ENCODE measurements around the gene KCNMB2. TPM values are rescaled to one million over a fixed set of nuclear protein-coding genes. Genes with fewer than 3 reads are reported as not detected.
"Not testable (repeated sequence)": the region's sequence is repeated elsewhere in the genome, so short reads cannot be mapped to it uniquely, and the experiment has no call there.

Gene KCNMB2
- total RNA-seq, 4 donors from 2014 or later, result not detected

DNA sequence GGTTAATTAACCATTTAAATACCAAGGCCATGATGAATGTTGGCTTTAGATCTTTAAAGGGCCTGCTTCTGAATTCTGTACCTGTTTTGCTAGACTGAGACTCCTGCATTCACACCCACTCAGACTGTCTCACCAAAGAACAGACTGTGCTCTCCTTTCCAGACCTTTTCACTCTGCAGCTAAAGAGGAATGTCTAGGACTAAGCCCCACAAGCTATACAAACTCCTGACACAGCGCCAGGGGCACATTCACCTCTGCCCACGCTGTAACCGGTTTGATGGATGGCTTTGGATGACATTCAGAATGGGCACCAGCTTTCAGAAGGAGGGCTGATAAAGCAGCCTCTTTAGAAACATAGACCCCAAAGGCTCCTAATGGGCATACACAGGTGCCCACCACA lies 200.1 kb downstream of the KCNMB2 start:
- no peaks in the 10 kb centered on the region for H3K9me3 ChIP-seq
- intact Hi-C loops (cut with DNase I; ENCODE audit: low total_unique reads), result no loop called here
- no peak overlapping the region for H3K27ac ChIP-seq
- H3K4me1 ChIP-seq, result no peaks in the 10 kb centered on the region
- in situ Hi-C loops (cut with MboI; ENCODE audit: low sequenced_read_pairs in 4 of 4), result no loop called here
- no peaks in the 10 kb centered on the region for H3K27me3 ChIP-seq
- no peak for ATAC-seq
- no peaks in the 10 kb centered on the region for H3K36me3 ChIP-seq
- TF ChIP-seq, protein P1, sequence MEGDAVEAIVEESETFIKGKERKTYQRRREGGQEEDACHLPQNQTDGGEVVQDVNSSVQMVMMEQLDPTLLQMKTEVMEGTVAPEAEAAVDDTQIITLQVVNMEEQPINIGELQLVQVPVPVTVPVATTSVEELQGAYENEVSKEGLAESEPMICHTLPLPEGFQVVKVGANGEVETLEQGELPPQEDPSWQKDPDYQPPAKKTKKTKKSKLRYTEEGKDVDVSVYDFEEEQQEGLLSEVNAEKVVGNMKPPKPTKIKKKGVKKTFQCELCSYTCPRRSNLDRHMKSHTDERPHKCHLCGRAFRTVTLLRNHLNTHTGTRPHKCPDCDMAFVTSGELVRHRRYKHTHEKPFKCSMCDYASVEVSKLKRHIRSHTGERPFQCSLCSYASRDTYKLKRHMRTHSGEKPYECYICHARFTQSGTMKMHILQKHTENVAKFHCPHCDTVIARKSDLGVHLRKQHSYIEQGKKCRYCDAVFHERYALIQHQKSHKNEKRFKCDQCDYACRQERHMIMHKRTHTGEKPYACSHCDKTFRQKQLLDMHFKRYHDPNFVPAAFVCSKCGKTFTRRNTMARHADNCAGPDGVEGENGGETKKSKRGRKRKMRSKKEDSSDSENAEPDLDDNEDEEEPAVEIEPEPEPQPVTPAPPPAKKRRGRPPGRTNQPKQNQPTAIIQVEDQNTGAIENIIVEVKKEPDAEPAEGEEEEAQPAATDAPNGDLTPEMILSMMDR (IDR thresholded peaks at IDR 0.05 in 4 of 5, conservative IDR thresholded peaks at IDR 0.05 in 1 of 5), result no peak
- no peak for TF ChIP-seq POLR2A (IDR thresholded peaks at IDR 0.05)
- DNase-seq, result no peak
- no peak overlapping the region for H3K4me3 ChIP-seq

DNA sequence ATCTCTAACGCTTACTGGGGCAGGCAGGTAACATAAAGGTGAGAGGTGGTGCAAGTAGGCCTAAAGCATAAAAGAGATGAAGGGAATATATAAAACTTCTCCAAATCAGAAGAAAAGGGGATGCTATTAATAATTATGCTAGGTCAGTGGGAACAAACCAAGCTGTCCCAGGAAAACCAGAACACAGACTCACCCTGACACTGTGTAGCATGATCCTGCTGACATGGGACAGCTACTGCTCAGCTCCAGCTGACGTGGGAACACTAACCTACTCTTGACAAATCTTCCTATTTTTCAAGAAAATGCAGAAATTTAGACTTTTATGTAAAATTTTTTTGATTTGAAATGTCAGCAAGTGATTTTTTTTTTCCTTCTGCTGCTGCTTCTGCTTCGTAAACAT lies 203.5 kb downstream of the KCNMB2 start:
- H3K4me3 ChIP-seq, result no peak overlapping the region
- intact Hi-C loops (cut with DNase I; ENCODE audit: low total_unique reads), result no loop called here
- H3K36me3 ChIP-seq, result no peaks in the 10 kb centered on the region
- no peak for DNase-seq
- no peaks in the 10 kb centered on the region for H3K27me3 ChIP-seq
- ATAC-seq, result no peak
- TF ChIP-seq POLR2A (IDR thresholded peaks at IDR 0.05), result no peak
- TF ChIP-seq, protein P1 (IDR thresholded peaks at IDR 0.05 in 4 of 5, conservative IDR thresholded peaks at IDR 0.05 in 1 of 5), result no peak
- in situ Hi-C loops (cut with MboI; ENCODE audit: low sequenced_read_pairs in 4 of 4), result no loop called here
- no peaks in the 10 kb centered on the region for H3K9me3 ChIP-seq
- H3K27ac ChIP-seq, result no peak overlapping the region
- H3K4me1 ChIP-seq, result no peaks in the 10 kb centered on the region

DNA sequence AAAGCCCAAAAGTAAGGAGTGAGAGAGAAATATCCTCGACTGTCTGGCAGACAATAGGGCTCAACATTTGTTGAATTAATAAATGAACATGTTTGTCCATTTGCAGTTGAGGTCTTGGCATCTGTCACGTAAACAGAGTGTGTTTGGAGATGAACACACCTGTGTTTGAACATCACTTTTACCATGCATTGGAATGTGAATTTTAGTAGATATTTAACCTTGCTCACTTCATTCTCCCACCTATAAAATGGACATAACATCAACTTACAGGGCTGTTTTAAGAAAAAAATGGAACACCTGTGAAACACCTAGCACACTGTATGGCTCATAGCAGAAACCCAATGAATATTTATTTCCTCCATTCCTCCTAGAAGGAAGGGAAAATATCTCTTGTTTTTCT lies 204.8 kb downstream of the KCNMB2 start:
- Histone ChIP-seq H3K27ac (no peak overlapping the region), H3K36me3 (no peaks in the 10 kb centered on the region), H3K27me3 (no peaks in the 10 kb centered on the region), H3K9me3 (no peaks in the 10 kb centered on the region), H3K4me3 (no peak overlapping the region), H3K4me1 (no peaks in the 10 kb centered on the region)
- ATAC-seq, result no peak
- no peak for TF ChIP-seq POLR2A (IDR thresholded peaks at IDR 0.05)
- TF ChIP-seq, protein P1 (IDR thresholded peaks at IDR 0.05 in 4 of 5, conservative IDR thresholded peaks at IDR 0.05 in 1 of 5), result no peak
- no peak for DNase-seq
- intact Hi-C loops (cut with DNase I; ENCODE audit: low total_unique reads) (no loop called here), in situ Hi-C loops (cut with MboI; ENCODE audit: low sequenced_read_pairs in 4 of 4) (no loop called here)

DNA sequence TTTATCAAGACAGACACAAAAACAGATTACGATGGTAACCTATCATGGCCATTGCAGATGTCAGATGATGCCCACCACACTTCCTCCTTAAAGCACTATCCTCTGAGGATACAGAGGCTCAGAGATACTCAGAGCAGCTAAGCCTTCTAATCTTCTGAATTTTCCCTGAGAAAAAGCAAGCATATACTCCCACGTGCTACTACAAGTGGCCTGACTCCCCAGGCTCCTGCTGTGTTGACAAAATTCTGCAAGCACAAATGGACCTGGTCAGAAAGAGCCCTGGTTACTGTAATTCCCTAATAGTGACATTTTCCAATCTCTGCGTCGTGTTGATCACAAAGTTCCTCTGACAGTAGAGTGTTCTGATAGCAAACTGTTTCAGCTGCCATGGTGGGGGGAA lies 207.1 kb downstream of the KCNMB2 start:
- H3K9me3 ChIP-seq, result no peaks in the 10 kb centered on the region
- H3K4me3 ChIP-seq, result no peak overlapping the region
- in situ Hi-C loops (cut with MboI; ENCODE audit: low sequenced_read_pairs in 4 of 4) (no loop called here), intact Hi-C loops (cut with DNase I; ENCODE audit: low total_unique reads) (no loop called here)
- no peak for ATAC-seq
- no peak overlapping the region for H3K27ac ChIP-seq
- no peak for DNase-seq
- TF ChIP-seq, protein P1 (IDR thresholded peaks at IDR 0.05 in 4 of 5, conservative IDR thresholded peaks at IDR 0.05 in 1 of 5), result no peak
- no peak for TF ChIP-seq POLR2A (IDR thresholded peaks at IDR 0.05)
- H3K36me3 ChIP-seq, result no peaks in the 10 kb centered on the region
- no peaks in the 10 kb centered on the region for H3K4me1 ChIP-seq
- H3K27me3 ChIP-seq, result no peaks in the 10 kb centered on the region

DNA sequence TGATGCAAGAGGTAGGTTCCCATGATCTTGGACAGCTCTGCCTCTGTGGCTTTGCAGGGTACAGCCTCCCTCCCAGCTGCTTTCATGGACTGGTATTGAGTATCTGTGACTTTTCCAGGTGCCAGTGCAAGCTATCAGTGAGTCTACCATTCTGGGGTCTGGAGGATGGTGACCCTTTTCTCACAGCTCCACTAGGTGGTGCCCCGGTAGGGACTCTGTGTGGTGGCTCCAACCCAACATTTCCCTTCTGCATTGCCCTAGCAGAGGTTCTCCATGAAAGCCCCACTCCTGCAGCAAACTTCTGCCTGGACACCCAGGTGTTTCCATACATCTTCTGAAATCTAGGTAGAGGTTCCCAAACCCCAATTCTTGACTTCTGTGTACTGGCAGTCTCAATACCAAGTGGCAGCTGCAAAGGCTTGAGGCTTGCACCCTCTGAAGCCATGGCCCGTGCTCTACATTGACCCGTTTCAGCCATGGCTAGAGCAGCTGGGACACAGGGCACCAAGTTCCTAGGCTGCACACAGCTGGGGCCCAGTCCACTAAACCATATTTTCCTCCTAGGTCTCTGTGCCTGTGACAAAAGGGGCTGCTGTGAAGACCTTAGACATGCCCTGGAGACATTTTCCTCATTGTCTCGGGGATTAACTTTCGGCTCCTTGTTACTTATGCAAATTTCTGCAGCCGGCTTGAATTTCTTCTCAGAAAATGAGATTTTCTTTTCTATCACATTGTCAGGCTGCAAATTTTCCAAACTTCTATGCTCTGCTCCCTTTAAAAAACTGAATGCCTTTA lies 209.8 kb downstream of the KCNMB2 start:
- DNase-seq; intact Hi-C loops (cut with DNase I; ENCODE audit: low total_unique reads); H3K9me3 ChIP-seq; H3K36me3 ChIP-seq; H3K4me1 ChIP-seq; H3K27ac ChIP-seq; ATAC-seq; H3K4me3 ChIP-seq; H3K27me3 ChIP-seq; in situ Hi-C loops (cut with MboI; ENCODE audit: low sequenced_read_pairs in 4 of 4): not testable (repeated sequence)

Data from gastrocnemius medialis (tissue), 4 donors.